IPS-NIHi7 (cell line): ENCODE measurements around the gene TMED5.

Source experiments
- DNase-seq: peaks from one replicate; pipeline ENCODE4 v3.0.0; 2012; ENCODE audit warnings: mixed read lengths; ENCODE audit errors: extremely low spot score

Gene TMED5

DNA sequence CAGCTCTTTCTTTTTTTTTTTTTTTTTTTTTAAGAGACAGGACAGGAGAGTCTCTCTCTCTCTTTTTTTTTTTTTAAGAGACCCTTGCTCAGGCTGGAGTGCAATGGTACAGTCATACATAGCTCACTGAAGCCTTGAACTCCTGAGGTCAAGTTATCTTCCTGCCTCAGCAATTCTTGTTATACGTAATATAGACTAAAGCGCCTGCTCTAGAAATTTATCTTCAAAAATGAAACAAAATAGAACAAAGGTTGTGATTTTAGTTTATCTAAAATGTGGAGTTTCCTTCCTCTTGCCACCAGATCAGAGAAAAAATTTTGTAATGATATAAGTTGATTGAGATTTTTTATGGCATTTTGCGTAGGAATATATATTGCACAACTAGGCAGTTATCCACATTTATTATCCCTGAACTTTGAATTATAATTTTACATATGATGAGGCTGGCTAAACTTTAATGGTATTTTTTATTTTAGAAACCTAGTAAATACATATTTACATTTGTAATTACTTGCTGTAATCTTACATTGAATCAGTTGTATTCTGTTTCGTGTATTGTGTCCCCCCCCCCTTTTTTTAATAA, 56.9 kb downstream of the TMED5 start:
- no peak for DNase-seq

DNA sequence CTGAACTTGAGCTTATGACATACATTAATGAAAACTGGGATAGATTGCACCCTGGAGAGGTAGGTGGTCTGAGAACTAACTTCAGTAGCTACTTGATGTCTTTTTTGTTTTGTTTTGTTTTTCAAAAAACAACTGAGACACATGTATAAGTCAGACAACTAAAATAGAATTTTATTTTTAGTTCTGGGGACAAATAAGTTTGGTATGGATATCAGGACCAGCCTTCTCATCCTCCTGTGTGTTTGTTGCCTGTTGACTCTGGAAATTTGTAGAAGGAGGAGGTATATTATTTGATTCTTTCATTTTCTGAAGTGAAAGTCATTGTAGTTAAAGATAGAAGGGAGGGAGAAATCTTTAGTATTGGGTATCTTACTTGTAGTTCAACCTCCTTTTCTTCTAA, 59.6 kb downstream of the TMED5 start:
- DNase-seq = no peak

DNA sequence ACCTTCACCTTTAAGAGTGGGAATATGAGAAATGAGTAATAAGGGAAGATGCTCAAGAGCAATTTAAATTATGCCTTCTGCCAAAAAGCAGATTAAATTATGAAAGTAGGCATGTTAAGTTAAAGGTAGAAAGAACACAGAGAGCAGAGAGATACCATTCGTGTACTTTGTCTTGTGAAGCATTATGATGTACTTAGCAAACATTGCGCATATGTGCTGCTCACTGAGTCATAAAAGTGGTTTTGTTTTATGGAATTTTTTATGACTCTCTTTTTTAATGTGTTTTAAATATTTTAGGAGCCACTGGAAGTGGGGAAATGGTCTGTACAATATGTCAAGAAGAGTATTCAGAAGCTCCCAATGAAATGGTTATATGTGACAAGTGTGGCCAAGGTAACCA, 65.8 kb downstream of the TMED5 start:
- DNase-seq = no peak

- no peak for DNase-seq
Measured at GRCh38 chr1:93113127-93113526, 67.1 kb downstream of the TMED5 start.

GRCh38 chr1:93111561-93111960, 68.7 kb downstream of the TMED5 start:
- DNase-seq = no peak

DNA sequence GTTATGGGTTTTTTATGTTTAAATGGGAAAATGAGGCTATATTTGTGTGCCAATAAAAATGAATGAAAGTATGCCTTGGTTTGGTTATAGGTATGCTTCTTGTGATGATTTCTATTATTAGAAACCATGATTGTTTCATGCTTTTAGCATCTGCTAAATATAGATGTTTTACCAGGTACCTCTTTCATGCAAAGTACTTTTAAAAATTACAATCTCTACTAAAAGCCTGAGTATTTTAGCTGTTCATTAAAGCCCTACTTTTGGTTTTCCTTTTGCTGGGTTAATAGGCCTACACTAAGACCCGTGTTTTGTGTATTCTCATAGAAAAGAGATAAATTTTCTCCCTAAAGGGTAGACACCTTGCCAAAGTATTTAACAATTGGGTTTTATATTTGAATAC, 69.1 kb downstream of the TMED5 start:
- DNase-seq = no peak

- DNase-seq = no peak
Measured at GRCh38 chr1:93109578-93109977, 70.6 kb downstream of the TMED5 start.

- no peak for DNase-seq
Measured at GRCh38 chr1:93108335-93108734, 71.9 kb downstream of the TMED5 start.

DNA sequence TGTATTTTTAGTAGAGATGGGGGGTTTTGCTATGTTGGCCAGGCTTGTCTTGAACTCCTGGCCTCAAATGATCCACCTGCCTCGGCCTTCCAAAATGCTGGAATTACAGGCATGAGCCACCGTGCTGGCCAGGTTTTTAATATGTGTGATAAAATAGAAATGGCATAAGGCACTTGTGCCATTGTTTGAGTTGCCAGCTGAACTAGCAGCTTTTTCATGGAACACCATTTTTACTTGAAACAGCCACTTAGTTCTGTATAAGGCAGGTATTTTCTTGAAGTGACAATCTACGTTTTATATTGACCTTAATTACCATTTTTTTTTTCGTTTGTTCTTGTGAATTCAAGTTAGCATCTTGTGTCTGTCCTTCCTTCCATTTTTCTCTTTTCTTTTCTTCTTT, 72.8 kb downstream of the TMED5 start:
- DNase-seq = no peak

- no peak for DNase-seq
Measured at GRCh38 chr1:93106226-93106625, 74.0 kb downstream of the TMED5 start.

DNA sequence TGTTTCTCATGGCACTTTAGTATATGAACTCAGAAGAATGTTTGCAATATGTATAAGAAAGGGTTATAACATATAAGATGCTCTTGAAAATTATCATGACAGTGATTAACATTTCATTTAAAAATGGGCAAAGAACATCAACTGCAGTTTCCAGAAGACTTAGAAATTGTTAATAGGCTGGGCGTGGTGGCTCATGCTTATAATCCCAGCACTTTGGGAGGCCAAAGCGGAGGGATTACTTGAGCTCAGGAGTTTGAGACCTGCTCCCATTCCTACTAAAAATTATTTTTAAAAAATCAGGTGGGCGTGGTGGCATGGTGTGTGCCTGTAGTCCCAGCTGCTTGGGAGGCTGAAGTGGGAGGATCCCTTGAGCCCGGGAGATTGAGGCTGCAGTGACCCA, 78.1 kb downstream of the TMED5 start:
- no peak for DNase-seq
